CD4-positive, alpha-beta memory T cell (primary cell): ENCODE measurements around the gene AHNAK. TPM values are rescaled to one million over a fixed set of nuclear protein-coding genes. Genes with fewer than 3 reads are reported as not detected.

Experiments used
- CTCF ChIA-PET: fragments of 350-600 bp; sonication (Branson Sonifier 250); formaldehyde crosslinking; loops from one replicate; lab custom pipeline; 2021; ENCODE audit warnings: inconsistent platforms; ENCODE audit not compliant: partially characterized antibody; lab: Charles Lee
- POLR2A ChIA-PET: fragments of 350-600 bp; sonication (Branson Sonifier 250); formaldehyde crosslinking; loops from one replicate; lab custom pipeline; 2021; ENCODE audit not compliant: partially characterized antibody; lab: Charles Lee
- DNase-seq, 5 donors: peaks; one replicate each; pipeline versions ENCODE4 v3.0.0 to v3.0.0-alpha.2; 2020 to 2022; ENCODE audit warnings: mixed read lengths in 1 of 5
- H3K27ac ChIP-seq: one replicate; pipeline ENCODE4 v1.7.0; 2013; ENCODE audit warnings: low read depth, low read length
- H3K27me3 ChIP-seq: 2 replicates; pipeline ENCODE4 v1.7.0; 2013; ENCODE audit warnings: mild to moderate bottlenecking, low read length, moderate library complexity; ENCODE audit not compliant: insufficient read depth
- H3K36me3 ChIP-seq: 2 replicates; pipeline ENCODE4 v1.7.0; 2013; ENCODE audit warnings: mild to moderate bottlenecking, low read length, moderate library complexity; ENCODE audit not compliant: insufficient read depth
- H3K4me1 ChIP-seq: 2 replicates; pipeline ENCODE4 v1.7.0; 2013; ENCODE audit warnings: mild to moderate bottlenecking, low read length, moderate library complexity; ENCODE audit not compliant: insufficient read depth
- H3K4me3 ChIP-seq, 2 donors: one replicate each; pipeline ENCODE4 v1.7.0; 2013; ENCODE audit warnings: low read length in 2 of 2, mild to moderate bottlenecking in 1 of 2
- H3K9me3 ChIP-seq, 2 donors: one replicate each; pipeline ENCODE4 v1.7.0; 2013; ENCODE audit warnings: low read length in 2 of 2, control low read depth in 1 of 2; ENCODE audit not compliant: control insufficient read depth in 1 of 2
- H3K27ac Mint-ChIP-seq, 7 donors: one replicate each; pipeline ENCODE4 v1.8.0; 2020 to 2021; ENCODE audit warnings: mixed read lengths in 7 of 7, mild to moderate bottlenecking in 6 of 7, inconsistent platforms in 3 of 7, moderate library complexity in 3 of 7
- H3K27me3 Mint-ChIP-seq, 2 donors: one replicate each; pipeline ENCODE4 v1.8.0; 2020 to 2021; ENCODE audit warnings: mixed read lengths in 2 of 2
- H3K36me3 Mint-ChIP-seq, 2 donors: one replicate each; pipeline ENCODE4 v1.8.0; 2020 to 2021; ENCODE audit warnings: mixed read lengths in 2 of 2, inconsistent platforms in 1 of 2, mild to moderate bottlenecking in 1 of 2
- H3K4me1 Mint-ChIP-seq, 4 donors: one replicate each; pipeline ENCODE4 v1.8.0; 2020 to 2021; ENCODE audit warnings: mixed read lengths in 4 of 4, mild to moderate bottlenecking in 1 of 4
- H3K4me3 Mint-ChIP-seq, 8 donors: one replicate each; pipeline ENCODE4 v1.8.0; 2020 to 2021; ENCODE audit warnings: mixed read lengths in 8 of 8, mild to moderate bottlenecking in 7 of 8, moderate library complexity in 6 of 8, inconsistent platforms in 3 of 8
- H3K9me3 Mint-ChIP-seq, 8 donors: one replicate each; pipeline ENCODE4 v1.8.0; 2020 to 2021; ENCODE audit warnings: mixed read lengths in 8 of 8, mild to moderate bottlenecking in 5 of 8, inconsistent platforms in 3 of 8, moderate library complexity in 1 of 8
- intact Hi-C: fragments of 100-400 bp; cut with micrococcal nuclease; formaldehyde crosslinking; loops from one replicate; pipeline ENCODE4 v1.15.1; 2023
- polyA plus RNA-seq, 2 donors: library from polyadenylated mRNA; unstranded; fragments of 300-500 nt; fragmentation: Illumina TruSeq; gene quantifications; one replicate each; pipeline ENCODE4 v1.2.3, GENCODE V29; 2021
- total RNA-seq, 2 experiments: library from RNA; stranded (reverse); gene quantifications; one replicate each; pipeline ENCODE4 v1.2.3, GENCODE V29; 2021

Gene AHNAK
- total and polyA plus RNA-seq, 4 experiments from 2014 or later: 23.5 to 573 (median 372) TPM

DNA sequence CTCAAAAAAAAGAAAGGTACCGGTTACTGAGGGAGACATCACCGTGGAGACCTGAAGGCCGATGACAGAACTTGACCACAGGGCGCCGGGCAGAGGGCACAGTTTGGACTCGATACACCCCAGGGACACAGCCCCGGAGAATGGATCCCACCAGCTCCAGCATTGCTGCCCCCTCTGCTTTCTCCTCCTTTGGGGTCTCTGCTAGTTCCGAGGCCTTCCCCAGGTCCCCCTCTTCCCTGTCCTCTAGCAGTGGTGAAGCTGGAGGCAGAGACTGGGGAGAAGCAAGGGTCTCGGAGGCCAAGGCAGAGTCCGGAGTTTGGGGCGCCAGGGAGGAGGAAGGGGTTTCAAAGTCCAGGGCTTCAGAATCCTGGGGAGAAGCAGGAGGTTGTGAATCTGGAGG lies 31.9 kb upstream of the AHNAK start:
- H3K4me1 ChIP-seq: peaks cover 12% of the 10 kb centered on the region
- H3K36me3 ChIP-seq: peaks cover 38% of the 10 kb centered on the region
- H3K4me3 ChIP-seq: no peak overlapping the region
- Mint-ChIP-seq H3K4me3 (no peak overlapping the region), H3K9me3 (no peaks in the 10 kb centered on the region), H3K36me3 (peaks cover 18 to 41% of the 10 kb centered on the region in 2 donors), H3K4me1 (peaks cover 12 to 22% (median 15%) of the 10 kb centered on the region in 4 donors), H3K27ac (peak overlapping the region in 1 of 7 donors; percentile 53), H3K27me3 (no peaks in the 10 kb centered on the region)
- H3K9me3 ChIP-seq: no peaks in the 10 kb centered on the region
- intact Hi-C loops: no loop called here
- H3K27ac ChIP-seq: no peak overlapping the region
- H3K27me3 ChIP-seq: no peaks in the 10 kb centered on the region
- DNase-seq: no peak
- CTCF ChIA-PET: interaction anchor here (1.2 to 1.6 kb wide), 4 partner anchors 13 to 191 kb away, joined by 3 to 6 read pairs (median 4); partner anchors contain the start of gene TUT1
- POLR2A ChIA-PET: interaction anchor here (1.0 to 3.2 kb wide), 3 partner anchors 13 to 130 kb away, joined by 3 to 15 read pairs (median 6); partner anchors contain the start of genes C11orf98, CSKMT and TUT1

DNA sequence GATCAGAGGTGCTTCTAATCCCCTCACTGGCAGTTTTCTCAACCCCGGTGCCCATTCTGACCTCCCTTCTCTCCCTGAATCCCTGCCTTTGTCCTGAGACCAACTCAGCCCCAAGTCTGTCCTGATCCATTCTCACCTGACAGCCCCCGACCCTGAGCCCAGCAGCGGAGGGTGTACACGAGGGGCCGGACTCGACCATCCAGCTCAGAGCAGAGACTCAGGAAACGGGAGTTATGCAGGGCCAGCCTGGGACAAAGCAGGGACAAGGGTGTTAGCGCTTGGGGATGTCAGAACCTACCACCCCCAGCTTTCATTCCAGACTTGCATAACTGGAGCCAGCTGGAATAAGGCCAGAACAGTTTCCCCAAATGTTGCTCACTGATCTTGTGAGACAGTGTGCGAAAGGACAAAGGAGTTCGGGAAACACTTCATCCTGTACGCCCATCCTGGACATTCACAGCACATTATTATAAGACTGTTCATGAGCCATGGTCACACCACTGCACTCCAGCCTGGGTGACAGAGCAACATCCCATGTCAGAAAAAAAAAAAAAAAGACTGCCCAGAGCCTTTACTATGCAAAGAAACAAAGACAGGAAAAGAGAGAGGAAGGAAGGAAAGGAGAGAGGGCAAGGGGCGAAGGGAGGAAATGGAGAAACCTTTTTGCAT lies 30.6 kb upstream of the AHNAK start:
- intact Hi-C loops: no loop called here
- POLR2A ChIA-PET: interaction anchor here (0.5 to 5.4 kb wide), 5 partner anchors 14 to 126 kb away, joined by 3 to 114 read pairs (median 4); partner anchors contain the start of genes C11orf98, CSKMT, MTA2 and TUT1
- Histone ChIP-seq H3K9me3 (no peaks in the 10 kb centered on the region), H3K4me3 (no peak overlapping the region), H3K4me1 (peaks cover 21% of the 10 kb centered on the region), H3K27ac (no peak overlapping the region), H3K27me3 (no peaks in the 10 kb centered on the region), H3K36me3 (peaks cover 36% of the 10 kb centered on the region)
- no peak for DNase-seq
- no peak overlapping the region for H3K4me3 Mint-ChIP-seq
- peaks cover 24 to 54% of the 10 kb centered on the region in 2 donors for H3K36me3 Mint-ChIP-seq
- H3K9me3 Mint-ChIP-seq: no peaks in the 10 kb centered on the region
- CTCF ChIA-PET: interaction anchor here (1.2 to 1.8 kb wide), 4 partner anchors 17 to 192 kb away, joined by 3 to 4 read pairs (median 4); no protein-coding TSS in a partner anchor
- H3K27me3 Mint-ChIP-seq: no peaks in the 10 kb centered on the region
- peaks cover 20 to 34% (median 26%) of the 10 kb centered on the region in 4 donors for H3K4me1 Mint-ChIP-seq
- peak overlapping the region in 1 of 7 donors; percentile 52 for H3K27ac Mint-ChIP-seq

DNA sequence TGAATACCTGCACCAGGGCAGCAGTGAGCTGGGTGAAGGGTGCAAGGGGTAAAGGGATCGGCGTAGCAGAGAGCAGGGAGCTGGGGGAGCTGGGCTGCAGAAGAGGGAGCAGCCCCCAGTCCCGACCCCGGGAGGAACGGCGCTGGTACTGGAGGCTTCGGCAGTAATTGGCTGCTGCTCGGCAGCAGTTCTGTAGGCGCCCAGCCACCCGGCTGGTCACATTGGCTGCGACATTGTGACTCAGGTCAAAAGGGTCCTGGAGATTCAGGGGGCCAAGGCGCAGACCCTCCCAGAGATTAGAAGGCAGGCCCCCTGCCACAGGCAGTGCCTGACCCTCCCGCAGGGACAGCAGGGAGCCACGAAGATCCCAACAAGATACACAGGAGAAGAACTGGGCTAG lies 29.2 kb upstream of the AHNAK start:
- H3K36me3 Mint-ChIP-seq: peaks cover 34 to 59% of the 10 kb centered on the region in 2 donors

DNA sequence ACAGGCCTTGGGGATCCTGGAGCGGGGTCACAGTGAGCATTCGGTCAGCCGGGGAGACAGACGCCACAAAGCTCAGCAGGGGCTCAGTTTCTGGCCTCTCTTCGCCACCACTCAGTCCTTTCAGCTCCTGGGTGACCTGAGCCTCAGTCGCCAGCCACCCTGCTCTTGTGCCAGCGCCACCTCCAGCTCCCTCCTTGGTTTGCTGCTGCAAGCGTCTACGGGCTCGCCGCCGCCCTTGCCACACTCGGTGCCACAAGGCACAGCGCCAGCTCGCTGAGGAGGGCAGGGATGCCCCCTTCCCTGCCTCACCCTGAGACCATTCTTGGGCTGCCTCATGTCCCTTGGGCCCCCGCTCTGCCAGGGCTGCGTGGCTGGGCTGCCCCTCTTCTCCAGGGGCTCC lies 28.6 kb upstream of the AHNAK start:
- Mint-ChIP-seq H3K27me3 (no peaks in the 10 kb centered on the region), H3K4me3 (peak overlapping the region in 7 of 8 donors; percentile 92 to 98 (median 98)), H3K9me3 (no peaks in the 10 kb centered on the region), H3K36me3 (peaks cover 36 to 62% of the 10 kb centered on the region in 2 donors), H3K27ac (peak overlapping the region in 5 of 7 donors; percentile 94 to 98 (median 95)), H3K4me1 (peaks cover 29 to 53% (median 40%) of the 10 kb centered on the region in 4 donors)
- Histone ChIP-seq H3K36me3 (peaks cover 47% of the 10 kb centered on the region), H3K27me3 (no peaks in the 10 kb centered on the region), H3K4me1 (peaks cover 38% of the 10 kb centered on the region), H3K9me3 (no peaks in the 10 kb centered on the region), H3K27ac (no peak overlapping the region), H3K4me3 (peak overlapping the region in 1 of 2 donors; percentile 89)
- no peak for DNase-seq
- CTCF ChIA-PET: interaction anchor here (0.7 to 2.8 kb wide), 5 partner anchors 13 to 151 kb away, joined by 3 to 15 read pairs (median 7); partner anchors contain the start of genes C11orf98 and TUT1
- intact Hi-C loops: loop anchor here (2.0 kb wide), 2 partner anchors 38 to 306 kb away; partner anchors contain the start of genes EML3, ROM1 and SLC3A2
- POLR2A ChIA-PET: interaction anchor here (1.6 to 6.6 kb wide), 12 partner anchors 13 to 307 kb away, joined by 7 to 120 read pairs (median 21); partner anchors contain the start of genes AHNAK, C11orf98, CSKMT and INTS5

More for the DNA sequence above, 29.2 kb upstream of the AHNAK start:
- peak overlapping the region in 4 of 8 donors; percentile 81 to 98 (median 95) for H3K4me3 Mint-ChIP-seq
- Histone ChIP-seq H3K4me1 (peaks cover 34% of the 10 kb centered on the region), H3K27me3 (no peaks in the 10 kb centered on the region), H3K36me3 (peaks cover 42% of the 10 kb centered on the region), H3K27ac (no peak overlapping the region), H3K9me3 (no peaks in the 10 kb centered on the region), H3K4me3 (no peak overlapping the region)
- H3K27me3 Mint-ChIP-seq: no peaks in the 10 kb centered on the region
- POLR2A ChIA-PET: interaction anchor here (1.6 to 5.4 kb wide), 5 partner anchors 16 to 265 kb away, joined by 4 to 114 read pairs (median 25); partner anchors contain the start of genes C11orf98, CSKMT, INTS5 and TUT1
- H3K27ac Mint-ChIP-seq: peak overlapping the region in 3 of 7 donors; percentile 27 to 77 (median 60)
- H3K9me3 Mint-ChIP-seq: no peaks in the 10 kb centered on the region
- intact Hi-C loops: loop anchor here (2.0 kb wide), 2 partner anchors 37 to 305 kb away; partner anchors contain the start of genes EML3, ROM1 and SLC3A2
- CTCF ChIA-PET: interaction anchor here (1.8 to 2.8 kb wide), 5 partner anchors 12 to 151 kb away, joined by 4 to 15 read pairs (median 7); partner anchors contain the start of gene TUT1
- peaks cover 26 to 47% (median 36%) of the 10 kb centered on the region in 4 donors for H3K4me1 Mint-ChIP-seq
- no peak for DNase-seq

DNA sequence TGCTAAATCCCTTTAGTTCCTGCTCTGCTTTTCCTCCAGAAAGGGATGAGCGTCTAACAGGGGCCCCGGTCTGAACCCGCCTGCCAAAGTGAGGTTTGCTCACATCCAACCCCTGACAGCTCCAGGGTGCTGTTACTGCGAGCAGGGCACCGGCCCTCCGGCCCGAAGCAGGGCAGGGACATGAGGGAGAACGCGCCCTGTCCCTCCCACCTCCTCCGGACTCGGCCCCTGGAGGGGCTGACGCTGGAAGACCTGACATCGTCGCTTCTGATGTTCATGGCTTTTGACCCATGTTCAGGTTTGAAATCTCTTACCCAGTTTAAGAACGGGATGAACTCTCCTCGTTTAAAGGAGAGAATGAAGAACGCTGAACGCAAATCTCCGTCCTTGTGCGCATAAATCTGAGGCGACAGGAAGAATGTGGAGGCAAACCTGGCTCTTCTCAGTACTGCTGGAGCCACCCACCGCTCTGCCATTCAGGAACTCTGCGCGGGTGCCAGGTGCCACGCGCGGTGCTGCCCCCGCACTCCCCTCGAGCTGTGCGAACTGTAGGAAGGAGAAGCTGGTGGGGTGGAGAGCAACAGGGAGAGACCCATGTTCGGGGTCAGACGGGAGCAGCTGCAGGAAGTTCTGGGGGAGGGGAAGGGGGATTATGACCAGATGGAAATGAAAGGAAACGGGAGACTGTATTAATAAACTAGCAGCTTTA lies 27.9 kb upstream of the AHNAK start:
- POLR2A ChIA-PET: interaction anchor here (0.6 to 6.6 kb wide), 45 partner anchors 10 to 1213 kb away, joined by 3 to 120 read pairs (median 5); partner anchors contain the start of genes AHNAK, B3GAT3, C11orf98 and CSKMT
- Mint-ChIP-seq H3K27me3 (no peaks in the 10 kb centered on the region), H3K36me3 (peaks cover 38 to 68% of the 10 kb centered on the region in 2 donors), H3K4me3 (peak overlapping the region; percentile 92 to 98 (median 98)), H3K4me1 (peaks cover 32 to 60% (median 45%) of the 10 kb centered on the region in 4 donors), H3K9me3 (no peaks in the 10 kb centered on the region), H3K27ac (peak overlapping the region; percentile 94 to 98 (median 97))
- peak overlapping the region; percentile 77 for H3K27ac ChIP-seq
- peaks cover 53% of the 10 kb centered on the region for H3K36me3 ChIP-seq
- no peak for DNase-seq
- H3K9me3 ChIP-seq: no peaks in the 10 kb centered on the region
- peak overlapping the region; percentile 89 to 91 for H3K4me3 ChIP-seq
- H3K27me3 ChIP-seq: no peaks in the 10 kb centered on the region
- intact Hi-C loops: loop anchor here (1.0 to 2.0 kb wide), 3 partner anchors 17 to 306 kb away; partner anchors contain the start of genes EML3, ROM1, SLC3A2 and TUT1
- peaks cover 44% of the 10 kb centered on the region for H3K4me1 ChIP-seq
- CTCF ChIA-PET: interaction anchor here (0.6 to 2.8 kb wide), 10 partner anchors 13 to 180 kb away, joined by 3 to 15 read pairs (median 5); partner anchors contain the start of genes C11orf98 and TUT1

DNA sequence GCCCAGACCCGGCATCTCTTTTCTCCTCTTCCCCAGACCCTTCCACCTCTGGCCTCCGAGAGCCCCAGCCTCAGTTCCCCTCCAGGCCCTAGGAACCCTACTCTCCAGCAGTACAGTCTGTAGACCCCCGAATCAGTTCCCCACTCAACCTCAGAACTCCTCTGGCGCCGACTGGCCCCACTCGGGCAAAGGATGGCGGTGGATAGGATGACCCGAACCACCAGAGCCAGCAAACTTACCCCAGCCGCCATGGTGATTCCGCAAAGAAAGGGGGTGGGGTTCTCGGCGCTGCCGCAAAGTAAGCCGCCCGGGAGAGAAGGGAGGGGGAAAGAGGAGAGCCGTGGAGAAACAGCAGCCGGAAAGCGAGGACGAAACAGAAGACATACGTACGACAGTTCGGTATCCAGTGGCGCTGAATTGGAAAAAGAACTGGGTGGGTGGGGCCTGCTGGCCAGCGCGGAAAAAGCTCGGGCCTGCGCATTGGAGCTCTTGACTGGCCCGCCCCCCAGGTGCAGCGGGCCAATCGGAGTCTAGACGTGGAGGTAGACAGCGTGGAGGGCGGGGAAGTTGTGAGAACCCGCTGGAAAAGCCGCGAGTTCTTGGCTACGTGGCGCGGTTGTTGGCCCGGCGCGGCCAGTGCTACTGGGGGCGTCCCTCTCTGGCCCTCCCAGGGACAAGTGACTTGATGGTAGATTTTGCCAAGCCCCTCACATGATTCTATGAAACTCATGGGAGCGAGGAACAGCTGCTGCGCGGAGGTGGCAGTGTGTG lies 27.2 kb upstream of the AHNAK start, which contains the start of gene EEF1G:
TSS of gene EEF1G (minus strand) at position 300 of the 771 bp plus-strand sequence. CDS start at position 251, 49 bp downstream.
- Mint-ChIP-seq H3K4me1 (peaks cover 34 to 60% (median 47%) of the 10 kb centered on the region in 4 donors), H3K9me3 (no peaks in the 10 kb centered on the region), H3K27me3 (no peaks in the 10 kb centered on the region), H3K27ac (peak within 1 kb of the TSS; percentile 94 to 98 (median 97)), H3K36me3 (peaks cover 38 to 69% of the 10 kb centered on the region in 2 donors), H3K4me3 (peak within 1 kb of the TSS; percentile 92 to 98 (median 98))
- Histone ChIP-seq H3K4me3 (peak within 1 kb of the TSS; percentile 89 to 100), H3K36me3 (peaks cover 55% of the 10 kb centered on the region), H3K27ac (peak within 1 kb of the TSS; percentile 77), H3K4me1 (peaks cover 44% of the 10 kb centered on the region), H3K27me3 (no peaks in the 10 kb centered on the region), H3K9me3 (no peaks in the 10 kb centered on the region)
- intact Hi-C loops: loop anchor here (1.0 to 2.0 kb wide), 5 partner anchors 17 to 307 kb away; partner anchors contain the start of genes C11orf98, CSKMT, EML3 and ROM1
- CTCF ChIA-PET: interaction anchor here (0.6 to 2.8 kb wide), 13 partner anchors 9 to 179 kb away, joined by 3 to 15 read pairs (median 5); partner anchors contain the start of gene TUT1
- peak; percentile 98 to 100 (median 100) for DNase-seq
- POLR2A ChIA-PET: interaction anchor here (0.6 to 6.6 kb wide), 46 partner anchors 10 to 1212 kb away, joined by 3 to 120 read pairs (median 4); partner anchors contain the start of genes AHNAK, B3GAT3, C11orf98 and CSKMT
